Measurements from ENCODE around the gene DGKH. TPM values are rescaled to one million over a fixed set of nuclear protein-coding genes. Genes with fewer than 3 reads are reported as not detected.

Gene DGKH
- total RNA-seq, 2 experiments from 2014 or later = 15.2 to 15.8 TPM

DNA sequence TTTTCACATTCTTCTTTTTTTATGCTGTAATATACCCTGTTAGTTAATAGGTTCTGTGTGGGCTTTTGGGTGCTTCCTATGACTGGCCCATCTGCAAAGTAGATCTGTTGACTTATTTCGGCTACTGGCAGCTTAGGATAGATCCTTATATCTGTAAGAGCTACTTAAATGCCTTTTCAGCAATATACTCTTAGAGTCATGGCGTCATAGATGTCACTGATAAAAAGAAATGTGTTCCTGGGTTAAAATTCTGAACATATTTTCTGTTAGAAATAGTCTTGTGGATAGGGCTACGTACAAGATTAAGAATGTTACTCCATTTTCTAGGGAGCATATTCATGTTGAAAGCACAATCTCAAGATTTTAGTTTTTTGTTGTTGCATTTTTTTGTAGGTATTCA is 228.2 kb downstream of the DGKH start:
- ATAC-seq = no peak
- Mint-ChIP-seq H3K27ac (peak overlapping the region; percentile 64), H3K36me3 (ENCODE audit: low read depth) (peaks cover 34% of the 10 kb centered on the region), H3K27me3 (no peaks in the 10 kb centered on the region), H3K9me3 (no peaks in the 10 kb centered on the region), H3K4me1 (ENCODE audit: low read depth) (peaks cover 30% of the 10 kb centered on the region), H3K4me3 (peak overlapping the region; percentile 52)
- ChIA-PET POLR2A (interaction anchor here (1.0 kb wide), 1 partner anchor 50 kb away, joined by 3 read pairs; no protein-coding TSS in a partner anchor), CTCF (no interaction called here)
- intact Hi-C loops (cut with micrococcal nuclease) = loop anchor here (5.0 to 10.0 kb wide), 2 partner anchors 51 to 362 kb away; no protein-coding TSS in a partner anchor
- DNase-seq = no peak
- TF ChIP-seq CTCF (IDR thresholded peaks at IDR 0.05) = no peak

DNA sequence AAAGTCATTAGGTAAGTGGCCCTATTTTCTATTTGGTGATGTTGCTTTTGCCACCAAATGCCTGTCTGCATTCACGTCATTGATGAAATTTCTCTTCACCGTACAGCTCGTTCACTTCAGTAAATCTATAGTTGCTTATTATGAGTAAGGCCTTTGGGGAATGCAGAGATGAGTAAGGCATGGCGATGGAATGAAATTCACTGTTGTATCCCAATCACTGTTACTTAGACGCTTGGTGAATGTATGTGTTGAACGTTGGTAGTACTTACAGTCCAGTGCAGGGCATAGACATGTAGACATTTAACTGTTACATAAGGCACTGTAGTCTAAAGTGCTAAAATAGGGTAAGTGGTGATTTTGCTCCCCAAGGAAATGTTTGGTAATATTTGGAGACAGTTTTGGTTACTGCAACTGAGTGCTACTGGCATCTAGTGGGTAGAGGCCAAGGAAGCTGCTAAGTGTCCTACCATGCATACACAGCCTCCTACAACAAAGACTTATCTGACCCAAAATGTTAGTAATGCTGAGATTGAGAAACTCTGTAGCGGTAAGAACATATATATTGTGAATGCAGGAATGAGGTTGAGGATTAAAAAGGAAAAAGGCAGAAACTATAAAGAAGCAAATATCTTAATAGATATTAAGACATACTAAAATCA is 229.3 kb downstream of the DGKH start:
- H3K4me1 Mint-ChIP-seq (ENCODE audit: low read depth) = peaks cover 37% of the 10 kb centered on the region

GRCh38 chr13:42279080-42279479 is 230.6 kb downstream of the DGKH start:
- intact Hi-C loops (cut with micrococcal nuclease) = loop anchor here (5.0 to 10.0 kb wide), 2 partner anchors 48 to 364 kb away; no protein-coding TSS in a partner anchor
- TF ChIP-seq CTCF (IDR thresholded peaks at IDR 0.05) = no peak
- ChIA-PET CTCF (no interaction called here), POLR2A (interaction anchor here (0.7 kb wide), 1 partner anchor 19 kb away, joined by 3 read pairs; no protein-coding TSS in a partner anchor)
- Mint-ChIP-seq H3K9me3 (no peaks in the 10 kb centered on the region), H3K4me3 (no peak overlapping the region), H3K4me1 (ENCODE audit: low read depth) (peaks cover 42% of the 10 kb centered on the region), H3K27ac (no peak overlapping the region), H3K36me3 (ENCODE audit: low read depth) (peaks cover 37% of the 10 kb centered on the region), H3K27me3 (no peaks in the 10 kb centered on the region)
- DNase-seq = peak; percentile 66
- ATAC-seq = peak; percentile 46

More for the DNA sequence above, 229.3 kb downstream of the DGKH start:
- Mint-ChIP-seq H3K27ac (peak overlapping the region; percentile 71), H3K36me3 (ENCODE audit: low read depth) (peaks cover 34% of the 10 kb centered on the region), H3K9me3 (no peaks in the 10 kb centered on the region), H3K4me3 (peak overlapping the region; percentile 20), H3K27me3 (no peaks in the 10 kb centered on the region)
- TF ChIP-seq CTCF (IDR thresholded peaks at IDR 0.05) = no peak
- intact Hi-C loops (cut with micrococcal nuclease) = loop anchor here (5.0 to 10.0 kb wide), 2 partner anchors 50 to 363 kb away; no protein-coding TSS in a partner anchor
- POLR2A ChIA-PET = interaction anchor here (0.8 kb wide), 1 partner anchor 939 kb away, joined by 3 read pairs; no protein-coding TSS in a partner anchor
- CTCF ChIA-PET = no interaction called here
- no peak for ATAC-seq
- DNase-seq = no peak

GRCh38 chr13:42279986-42280385 is 231.5 kb downstream of the DGKH start:
- CTCF ChIA-PET = no interaction called here
- Mint-ChIP-seq H3K27ac (no peak overlapping the region), H3K4me3 (no peak overlapping the region), H3K9me3 (no peaks in the 10 kb centered on the region), H3K36me3 (ENCODE audit: low read depth) (peaks cover 32% of the 10 kb centered on the region), H3K27me3 (no peaks in the 10 kb centered on the region), H3K4me1 (ENCODE audit: low read depth) (peaks cover 42% of the 10 kb centered on the region)
- intact Hi-C loops (cut with micrococcal nuclease) = loop anchor here (5.0 to 10.0 kb wide), 2 partner anchors 47 to 365 kb away; no protein-coding TSS in a partner anchor
- DNase-seq (no peak), ATAC-seq (no peak)
- POLR2A ChIA-PET = no interaction called here
- no peak for TF ChIP-seq CTCF (IDR thresholded peaks at IDR 0.05)

- no peaks in the 10 kb centered on the region for H3K27me3 Mint-ChIP-seq
- ChIA-PET POLR2A (no interaction called here), CTCF (no interaction called here)
- TF ChIP-seq CTCF (IDR thresholded peaks at IDR 0.05) = no peak
- H3K36me3 Mint-ChIP-seq (ENCODE audit: low read depth) = peaks cover 29% of the 10 kb centered on the region
- no peaks in the 10 kb centered on the region for H3K9me3 Mint-ChIP-seq
- no peak overlapping the region for H3K4me3 Mint-ChIP-seq
- no peak for ATAC-seq
- DNase-seq = no peak
- intact Hi-C loops (cut with micrococcal nuclease) = no loop called here
- no peak overlapping the region for H3K27ac Mint-ChIP-seq
- peaks cover 38% of the 10 kb centered on the region for H3K4me1 Mint-ChIP-seq (ENCODE audit: low read depth)
Measured at GRCh38 chr13:42280537-42280936, 232.1 kb downstream of the DGKH start.
